ENCODE data around the gene AZIN2.
"Not testable (repeated sequence)": the region's sequence is repeated elsewhere in the genome, so short reads cannot be mapped to it uniquely, and the experiment has no call there.

AZIN2 gene

GRCh38 chr1:33080885-33081553, at the start of gene AZIN2:
Gene AZIN2, plus strand, starts transcription at chr1:33081153. Its CDS starts 1,097 bp downstream, at chr1:33082250.
- in situ Hi-C loops (cut with MboI; ENCODE audit: low sequenced_read_pairs): loop anchor here (10.0 to 25.0 kb wide), 2 partner anchors 146 to 531 kb away; no protein-coding TSS in a partner anchor

- in situ Hi-C loops (cut with MboI; ENCODE audit: low sequenced_read_pairs): no loop called here
Measured at GRCh38 chr1:33031506-33031905, 49.4 kb upstream of the AZIN2 start.

GRCh38 chr1:33032126-33032869, 48.7 kb upstream of the AZIN2 start:
- in situ Hi-C loops (cut with MboI; ENCODE audit: low sequenced_read_pairs): no loop called here

GRCh38 chr1:33036051-33036525, 44.9 kb upstream of the AZIN2 start:
- in situ Hi-C loops (cut with MboI; ENCODE audit: low sequenced_read_pairs): no loop called here

- in situ Hi-C loops (cut with MboI; ENCODE audit: low sequenced_read_pairs): no loop called here
Measured at GRCh38 chr1:33036526-33037503, 44.1 kb upstream of the AZIN2 start, which contains the start of gene AK2. Gene AK2, minus strand, starts transcription at chr1:33036883. Its CDS starts 55 bp downstream, at chr1:33036828.

GRCh38 chr1:33039840-33040239, 41.1 kb upstream of the AZIN2 start:
- in situ Hi-C loops (cut with MboI; ENCODE audit: low sequenced_read_pairs): no loop called here

- in situ Hi-C loops (cut with MboI; ENCODE audit: low sequenced_read_pairs): no loop called here
Measured at GRCh38 chr1:33041026-33041425, 39.9 kb upstream of the AZIN2 start.

- in situ Hi-C loops (cut with MboI; ENCODE audit: low sequenced_read_pairs): no loop called here
Measured at GRCh38 chr1:33042831-33043230, 38.1 kb upstream of the AZIN2 start.

- in situ Hi-C loops (cut with MboI; ENCODE audit: low sequenced_read_pairs): no loop called here
Measured at GRCh38 chr1:33043267-33044092, 37.5 kb upstream of the AZIN2 start.

- in situ Hi-C loops (cut with MboI; ENCODE audit: low sequenced_read_pairs): no loop called here
Measured at GRCh38 chr1:33045246-33045645, 35.7 kb upstream of the AZIN2 start.

GRCh38 chr1:33045814-33046213, 35.1 kb upstream of the AZIN2 start:
- in situ Hi-C loops (cut with MboI; ENCODE audit: low sequenced_read_pairs): no loop called here

GRCh38 chr1:33046234-33046633, 34.7 kb upstream of the AZIN2 start:
- in situ Hi-C loops (cut with MboI; ENCODE audit: low sequenced_read_pairs): not testable (repeated sequence)

- in situ Hi-C loops (cut with MboI; ENCODE audit: low sequenced_read_pairs): no loop called here
Measured at GRCh38 chr1:33047290-33047689, 33.7 kb upstream of the AZIN2 start.

GRCh38 chr1:33047839-33048305, 33.1 kb upstream of the AZIN2 start:
- in situ Hi-C loops (cut with MboI; ENCODE audit: low sequenced_read_pairs): no loop called here

- in situ Hi-C loops (cut with MboI; ENCODE audit: low sequenced_read_pairs): no loop called here
Measured at GRCh38 chr1:33048426-33048825, 32.5 kb upstream of the AZIN2 start.

- in situ Hi-C loops (cut with MboI; ENCODE audit: low sequenced_read_pairs): no loop called here
Measured at GRCh38 chr1:33049371-33049770, 31.6 kb upstream of the AZIN2 start.

- in situ Hi-C loops (cut with MboI; ENCODE audit: low sequenced_read_pairs): no loop called here
Measured at GRCh38 chr1:33050221-33051076, 30.5 kb upstream of the AZIN2 start.

GRCh38 chr1:33055210-33056008, 25.5 kb upstream of the AZIN2 start:
- in situ Hi-C loops (cut with MboI; ENCODE audit: low sequenced_read_pairs): no loop called here

Measured in HL-60/S4 treated with retinoic acid at 250 ng/mL for 4 days and 3 days (cell line).